NCI-H2196 (cell line): ENCODE data around the gene SNX3.

ENCODE experiments used
- DNase-seq: peaks from one replicate; lab custom pipeline; 2025; ENCODE audit not compliant: unreplicated experiment; lab: John Stamatoyannopoulos, UW

Gene SNX3

GRCh38 chr6:108171918-108172516, 88.8 kb downstream of the SNX3 start:
- no peak for DNase-seq

DNA sequence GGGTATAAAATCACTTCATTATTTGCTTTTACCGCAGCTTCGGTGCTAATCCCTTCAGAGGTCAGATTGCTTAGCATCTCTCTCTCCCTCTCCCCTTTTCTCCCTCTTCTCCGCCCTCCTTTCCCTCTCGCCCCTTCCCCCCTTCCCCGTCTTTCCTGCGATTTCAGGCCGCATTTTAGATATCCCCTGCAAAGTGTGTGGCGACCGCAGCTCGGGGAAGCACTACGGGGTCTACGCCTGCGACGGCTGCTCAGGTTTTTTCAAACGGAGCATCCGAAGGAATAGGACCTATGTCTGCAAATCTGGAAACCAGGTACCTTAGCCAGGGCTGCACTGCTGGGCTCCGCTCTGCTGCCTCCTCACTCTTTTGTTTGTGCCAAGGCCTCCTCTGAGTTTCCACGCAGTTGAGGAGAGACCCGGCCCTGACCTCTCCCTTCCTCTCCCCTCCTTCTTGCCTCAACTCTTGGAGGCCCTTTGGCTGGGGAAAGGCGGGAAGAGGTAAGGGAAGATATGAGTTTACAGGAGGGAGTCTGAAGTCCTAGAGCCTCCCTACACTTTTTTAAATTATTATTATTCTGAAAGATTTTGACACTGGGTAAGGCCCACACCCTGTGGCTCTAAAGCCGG, 89.4 kb downstream of the SNX3 start:
- DNase-seq = no peak

DNA sequence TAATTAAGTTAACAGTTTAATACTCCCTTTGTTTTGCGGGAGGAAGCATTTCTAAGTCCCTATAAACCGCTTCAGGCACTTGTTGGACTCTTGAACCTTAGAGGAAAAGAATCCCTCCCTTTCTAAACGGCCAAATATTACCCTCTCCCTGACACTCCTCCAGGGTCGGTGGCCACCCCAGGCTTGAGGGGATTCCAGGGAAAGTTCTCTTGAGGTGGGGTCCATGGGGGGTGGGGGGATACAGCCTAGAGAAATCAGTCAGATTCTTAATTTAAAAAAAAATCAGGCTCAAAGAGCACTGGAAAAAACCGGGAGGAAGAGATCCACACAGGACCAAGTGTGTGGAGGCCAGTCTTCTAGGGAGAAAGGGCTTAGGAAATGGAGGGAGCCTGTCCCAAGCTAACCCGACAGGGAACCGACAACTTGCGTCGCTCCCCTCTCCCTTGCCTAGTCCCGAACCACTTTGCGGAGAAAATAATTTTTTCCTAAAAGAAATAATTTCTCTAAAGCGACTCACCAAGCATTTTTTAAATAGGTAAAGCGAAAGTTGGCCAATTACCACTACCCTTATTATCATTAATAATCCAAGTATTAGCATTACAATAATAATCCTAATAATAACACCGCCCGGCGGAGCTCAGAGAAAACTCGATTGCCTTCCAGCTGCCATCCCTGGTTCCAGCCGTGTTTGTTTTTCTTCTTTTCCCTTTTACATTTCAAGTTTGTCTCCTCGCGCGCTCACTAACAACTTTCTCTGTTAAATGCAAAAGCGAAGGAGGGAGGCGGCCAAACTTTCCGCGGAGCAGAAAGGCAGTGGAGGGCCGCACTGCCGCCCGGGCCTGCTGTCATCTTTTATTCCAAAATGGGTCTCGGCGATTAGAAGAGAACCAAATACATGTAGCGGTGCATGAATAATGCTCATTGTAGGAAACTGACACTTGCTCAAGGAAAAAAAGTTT, 90.2 kb downstream of the SNX3 start:
- no peak for DNase-seq

GRCh38 chr6:108169464-108170331, 91.1 kb downstream of the SNX3 start:
- DNase-seq = no peak

GRCh38 chr6:108168501-108169463, 92.1 kb downstream of the SNX3 start:
- DNase-seq = no peak

- no peak for DNase-seq
Measured at GRCh38 chr6:108168090-108168463, 92.8 kb downstream of the SNX3 start.

GRCh38 chr6:108167449-108168089, 93.3 kb downstream of the SNX3 start:
- DNase-seq = no peak

- DNase-seq = no peak
Measured at GRCh38 chr6:108166664-108167448, 94.0 kb downstream of the SNX3 start.

DNA sequence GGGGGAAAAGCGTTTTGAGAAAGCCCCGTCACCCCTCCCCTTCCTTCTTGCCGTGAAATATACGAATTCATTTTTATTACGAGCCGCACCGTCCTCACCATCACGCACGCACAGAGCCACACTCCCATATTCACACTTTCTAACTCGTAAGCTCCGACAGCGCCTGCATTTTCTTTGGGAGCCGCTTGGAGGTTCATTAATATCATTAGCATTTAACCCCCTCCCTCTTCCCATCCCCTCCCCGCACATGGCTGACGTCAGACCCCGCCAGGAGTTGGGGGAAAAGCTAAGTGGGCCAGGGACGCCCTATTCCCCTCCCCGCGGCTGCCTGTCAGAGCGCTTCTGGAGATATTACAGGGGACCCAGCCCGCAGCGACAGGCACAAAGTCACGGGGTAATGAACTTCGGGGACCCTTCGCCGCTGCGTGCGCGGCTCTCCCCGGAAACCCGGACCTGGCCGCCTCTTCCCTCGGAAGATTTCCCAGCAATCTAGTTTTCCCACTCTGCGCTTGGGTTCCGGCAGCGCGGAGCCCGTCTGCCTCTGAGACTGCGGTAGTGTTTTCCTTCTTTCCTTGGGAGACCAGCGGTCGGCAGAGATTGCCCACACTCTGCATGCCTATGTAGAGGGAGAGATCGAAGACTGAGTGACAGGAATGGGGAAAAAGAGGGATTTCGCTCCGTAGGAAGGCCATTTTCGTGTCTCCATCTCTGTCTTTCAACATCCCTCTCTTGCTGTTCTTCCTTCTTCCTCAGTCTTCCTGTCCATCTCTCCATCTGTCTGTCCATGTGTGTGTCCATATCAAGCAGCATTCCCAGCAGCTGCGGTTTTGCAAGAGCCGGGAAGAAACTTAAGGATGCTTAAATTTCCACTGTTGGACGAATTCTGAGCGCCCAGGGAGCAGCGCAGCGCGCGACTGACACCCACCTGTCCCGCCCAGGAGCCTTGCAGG, 94.9 kb downstream of the SNX3 start, which contains the start of gene NR2E1:
Gene NR2E1, plus strand, starts transcription at position 309 of the 950 bp plus-strand sequence. CDS start 744 bp downstream, outside the sequence.
- no peak for DNase-seq

DNA sequence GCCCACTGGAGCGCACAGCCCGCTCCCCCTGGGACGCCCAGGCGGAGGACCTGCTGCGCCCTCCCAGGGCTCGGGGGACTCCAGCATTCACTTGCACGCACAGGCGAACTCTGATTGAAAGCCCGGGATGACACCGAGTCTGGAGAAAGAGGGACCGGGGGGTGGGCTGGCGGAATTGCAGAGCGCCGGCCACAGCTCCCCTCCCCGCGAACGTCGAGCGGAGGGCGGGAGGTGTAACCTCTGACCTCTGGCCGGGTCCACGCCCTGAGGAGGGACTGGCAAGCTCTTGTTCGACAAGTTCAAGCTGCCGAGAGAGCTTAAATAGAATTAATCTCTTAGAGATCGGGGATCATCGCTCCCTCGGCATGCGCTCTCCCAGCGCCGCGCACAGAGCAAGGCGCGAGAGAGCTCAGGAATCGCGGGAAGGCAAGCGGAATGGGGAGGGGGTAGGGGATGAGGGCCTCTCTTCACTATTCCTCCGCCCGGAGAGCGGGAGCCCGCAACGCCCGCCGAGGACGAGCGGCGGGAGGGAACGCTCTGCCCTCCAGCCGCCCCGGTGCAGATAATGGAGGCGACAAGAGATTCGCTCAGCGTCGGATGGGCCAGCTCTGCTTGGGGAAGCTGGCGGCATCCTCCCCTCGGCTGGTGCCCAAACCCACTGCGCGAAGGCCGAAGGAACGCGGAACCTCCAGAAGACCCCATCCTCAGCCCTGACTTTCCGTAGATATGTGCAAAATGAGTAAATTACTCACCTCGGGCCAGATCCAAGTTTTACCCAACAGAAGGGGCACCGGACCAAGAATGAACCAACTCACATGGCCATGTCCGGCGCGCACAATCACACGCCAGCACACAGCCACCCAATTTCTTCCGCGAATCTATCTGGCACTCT, 95.8 kb downstream of the SNX3 start:
- DNase-seq = no peak

GRCh38 chr6:108164543-108164814, 96.4 kb downstream of the SNX3 start:
- no peak for DNase-seq

- no peak for DNase-seq
Measured at GRCh38 chr6:108163644-108164542, 96.9 kb downstream of the SNX3 start.

DNA sequence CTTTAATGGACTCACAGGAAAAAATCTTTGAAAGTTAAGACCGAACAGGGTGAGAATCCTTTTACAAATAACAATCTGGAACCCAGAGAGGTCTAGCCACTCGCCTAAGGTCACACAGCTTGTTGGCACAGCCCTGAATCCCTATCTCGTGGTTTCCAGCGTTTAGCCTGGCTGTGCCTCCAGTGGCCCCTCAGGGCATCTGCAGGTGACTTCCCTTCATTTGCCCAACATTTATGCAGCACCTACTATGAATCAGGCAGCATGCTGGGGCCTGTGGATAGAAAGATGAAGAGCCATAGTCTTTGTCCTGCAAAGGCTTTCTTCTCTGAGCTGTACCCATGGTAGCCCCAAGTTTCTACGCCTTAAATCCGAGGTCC, 97.6 kb downstream of the SNX3 start:
- no peak for DNase-seq

- DNase-seq = no peak
Measured at GRCh38 chr6:108161724-108162282, 99.0 kb downstream of the SNX3 start.
